ENCODE results near the gene IGFBP4. TPM values are rescaled to one million over a fixed set of nuclear protein-coding genes. Genes with fewer than 3 reads are reported as not detected.

IGFBP4 gene
- total and polyA plus RNA-seq, 2 donors (not counting 1 experiment from before 2014, with no cell fraction given) = 4.6 to 31.3 TPM

DNA sequence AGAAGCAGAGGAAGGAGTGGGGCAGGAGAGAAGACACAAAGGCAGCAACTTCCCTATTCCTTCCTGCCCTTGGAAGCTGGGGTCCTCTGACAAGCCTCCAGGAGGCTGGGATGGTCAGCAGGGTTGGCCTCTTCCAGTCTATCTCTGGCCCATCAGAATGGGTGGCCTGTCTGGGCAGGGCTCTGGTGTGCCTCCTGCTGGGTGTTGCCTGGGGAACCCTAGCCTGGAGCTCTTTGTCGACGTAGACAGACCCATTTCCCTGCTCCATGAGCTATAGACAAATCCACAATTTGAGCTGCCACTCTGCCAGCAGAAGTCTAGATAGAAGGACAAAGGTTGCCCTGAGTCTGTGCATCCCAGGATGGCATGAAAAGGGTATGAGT, 11.4 kb downstream of the IGFBP4 start:
- TF ChIP-seq CTCF (IDR thresholded peaks at IDR 0.05) (no peak), EZH2 (IDR thresholded peaks at IDR 0.05; ENCODE audit: borderline replicate concordance, insufficient read depth, low read depth, low read length, poor library complexity, severe bottlenecking) (no peak)
- no peak overlapping the region for H3K27ac ChIP-seq (ENCODE audit: low read length in 2 of 2)
- no peak overlapping the region for H2AFZ ChIP-seq (ENCODE audit: insufficient read depth, low read depth, low read length, poor library complexity, severe bottlenecking)
- POLR2A ChIA-PET = no interaction called here
- H3K9me3 ChIP-seq (ENCODE audit: control extremely low read depth in 1 of 3, control insufficient read depth in 2 of 3, insufficient read depth in 1 of 3, low read length in 2 of 3) = no peaks in the 10 kb centered on the region
- no CpG with 5 or more reads among the region's 2 CpGs for WGBS (ENCODE audit: insufficient coverage)
- no peak overlapping the region for H3K4me3 ChIP-seq (ENCODE audit: control extremely low read depth in 1 of 5, extremely low read depth in 1 of 5, insufficient read depth in 1 of 5, low read depth in 2 of 5, low read length in 4 of 5)
- H3K4me2 ChIP-seq (replicated peaks; ENCODE audit: low read depth, low read length, poor library complexity, severe bottlenecking) = no peak overlapping the region
- H3K4me1 ChIP-seq (ENCODE audit: control insufficient read depth in 2 of 2, insufficient read depth in 2 of 2, low read length in 2 of 2) = no peaks in the 10 kb centered on the region
- H3K36me3 ChIP-seq (replicated peaks in 1 of 2; ENCODE audit: control extremely low read depth in 1 of 2, control insufficient read depth in 1 of 2, extremely low read depth in 1 of 2, insufficient read depth in 2 of 2, low read length in 1 of 2) = peaks cover 0 to 8% of the 10 kb centered on the region in 2 experiments
- H3K9me3 Mint-ChIP-seq (ENCODE audit: insufficient read depth) = no peaks in the 10 kb centered on the region
- no peaks in the 10 kb centered on the region for H3K27me3 ChIP-seq (replicated peaks in 1 of 4; ENCODE audit: control extremely low read depth in 1 of 4, control insufficient read depth in 3 of 4, insufficient read depth in 4 of 4, low read length in 3 of 4)
- DNase-seq (no peak), ATAC-seq (ENCODE audit: low read depth) (no peak)
- intact Hi-C loops (cut with micrococcal nuclease) = no loop called here
- H3K4me1 Mint-ChIP-seq = no peaks in the 10 kb centered on the region
- CTCF ChIA-PET = interaction anchor here (1.1 to 2.9 kb wide), 2 partner anchors 16 to 22 kb away, joined by 4 to 12 read pairs; no protein-coding TSS in a partner anchor
- peaks cover 3% of the 10 kb centered on the region for H3K79me2 ChIP-seq (ENCODE audit: control insufficient read depth, insufficient read depth, low read length)
- H4K20me1 ChIP-seq (ENCODE audit: control insufficient read depth, insufficient read depth, low read length, poor library complexity, severe bottlenecking) = peaks cover 5% of the 10 kb centered on the region
- H3K9ac ChIP-seq (ENCODE audit: low read length) = no peak overlapping the region
- H3K27ac Mint-ChIP-seq = no peak overlapping the region
- no peaks in the 10 kb centered on the region for H3K27me3 Mint-ChIP-seq
- H3K4me3 Mint-ChIP-seq = no peak overlapping the region

GRCh38 chr17:40456396-40456951, 13.2 kb downstream of the IGFBP4 start:
- ATAC-seq (ENCODE audit: low read depth) = no peak
- WGBS (ENCODE audit: insufficient coverage) = 96% methylated on average over 15 of the region's 16 CpGs
- no peak overlapping the region for H3K9ac ChIP-seq (ENCODE audit: low read length)

More at GRCh38 chr17:40456396-40456951, 13.2 kb downstream of the IGFBP4 start:
- H3K36me3 ChIP-seq (replicated peaks in 1 of 2; ENCODE audit: control extremely low read depth in 1 of 2, control insufficient read depth in 1 of 2, extremely low read depth in 1 of 2, insufficient read depth in 2 of 2, low read length in 1 of 2) = peaks cover 0 to 8% of the 10 kb centered on the region in 2 experiments
- Mint-ChIP-seq H3K9me3 (ENCODE audit: insufficient read depth) (no peaks in the 10 kb centered on the region), H3K4me3 (no peak overlapping the region), H3K27ac (no peak overlapping the region), H3K27me3 (no peaks in the 10 kb centered on the region), H3K4me1 (no peaks in the 10 kb centered on the region)
- intact Hi-C loops (cut with micrococcal nuclease) = no loop called here
- ChIA-PET POLR2A (no interaction called here), CTCF (interaction anchor here (1.2 to 3.1 kb wide), 3 partner anchors 9 to 63 kb away, joined by 3 to 13 read pairs (median 12); no protein-coding TSS in a partner anchor)
- H3K79me2 ChIP-seq (ENCODE audit: control insufficient read depth, insufficient read depth, low read length) = no peaks in the 10 kb centered on the region
- H3K27me3 ChIP-seq (replicated peaks in 1 of 4; ENCODE audit: control extremely low read depth in 1 of 4, control insufficient read depth in 3 of 4, insufficient read depth in 4 of 4, low read length in 3 of 4) = no peaks in the 10 kb centered on the region
- no peaks in the 10 kb centered on the region for H3K9me3 ChIP-seq (ENCODE audit: control extremely low read depth in 1 of 3, control insufficient read depth in 2 of 3, insufficient read depth in 1 of 3, low read length in 2 of 3)
- H4K20me1 ChIP-seq (ENCODE audit: control insufficient read depth, insufficient read depth, low read length, poor library complexity, severe bottlenecking) = no peaks in the 10 kb centered on the region
- DNase-seq = no peak
- H2AFZ ChIP-seq (ENCODE audit: insufficient read depth, low read depth, low read length, poor library complexity, severe bottlenecking) = no peak overlapping the region
- no peak overlapping the region for H3K4me3 ChIP-seq (ENCODE audit: control extremely low read depth in 1 of 5, extremely low read depth in 1 of 5, insufficient read depth in 1 of 5, low read depth in 2 of 5, low read length in 4 of 5)
- H3K4me1 ChIP-seq (ENCODE audit: control insufficient read depth in 2 of 2, insufficient read depth in 2 of 2, low read length in 2 of 2) = no peaks in the 10 kb centered on the region
- TF ChIP-seq EZH2 (IDR thresholded peaks at IDR 0.05; ENCODE audit: borderline replicate concordance, insufficient read depth, low read depth, low read length, poor library complexity, severe bottlenecking) (no peak), CTCF (IDR thresholded peaks at IDR 0.05) (no peak)
- no peak overlapping the region for H3K4me2 ChIP-seq (replicated peaks; ENCODE audit: low read depth, low read length, poor library complexity, severe bottlenecking)
- no peak overlapping the region for H3K27ac ChIP-seq (ENCODE audit: low read length in 2 of 2)
